H9 (cell line): ENCODE results near the gene SMC2. TPM values are rescaled to one million over a fixed set of nuclear protein-coding genes. Genes with fewer than 3 reads are reported as not detected.

ENCODE experiments used
- DNase-seq: peaks from one replicate; pipeline ENCODE4 v3.0.0-alpha.2; 2017
- H2AFZ ChIP-seq: one replicate; pipeline ENCODE4 v1.6.1; 2013; ENCODE audit warnings: mild to moderate bottlenecking, low read length, control low read depth, moderate library complexity
- H2AK5ac ChIP-seq: 2 replicates; pipeline ENCODE4 v1.6.1; 2013; ENCODE audit warnings: low read length, control low read depth, mixed read lengths; ENCODE audit not compliant: insufficient read length
- H2BK120ac ChIP-seq: one replicate; pipeline ENCODE4 v1.6.1; 2013; ENCODE audit warnings: low read depth, mild to moderate bottlenecking, low read length, control low read depth, inconsistent platforms; ENCODE audit not compliant: poor library complexity, severe bottlenecking
- H2BK12ac ChIP-seq: 2 replicates; pipeline ENCODE4 v1.6.1; 2013; ENCODE audit warnings: low read length, control low read depth, mixed read lengths, low read depth; ENCODE audit not compliant: insufficient read length
- H2BK15ac ChIP-seq: 2 replicates; pipeline ENCODE4 v1.6.1; 2013; ENCODE audit warnings: low read depth, low read length, control low read depth
- H2BK20ac ChIP-seq: one replicate; pipeline ENCODE4 v1.6.1; 2013; ENCODE audit warnings: low read depth, mild to moderate bottlenecking, low read length, control low read depth, inconsistent platforms; ENCODE audit not compliant: poor library complexity, severe bottlenecking
- H2BK5ac ChIP-seq: 2 replicates; pipeline ENCODE4 v1.6.1; 2013; ENCODE audit warnings: low read length, control low read depth, mixed read lengths; ENCODE audit not compliant: insufficient read length
- H3K14ac ChIP-seq: 2 replicates; pipeline ENCODE4 v1.6.1; 2013; ENCODE audit warnings: low read length, control low read depth; ENCODE audit not compliant: insufficient read depth
- H3K18ac ChIP-seq: 2 replicates; pipeline ENCODE4 v1.6.1; 2013; ENCODE audit warnings: low read depth, mild to moderate bottlenecking, mixed read lengths, low read length, control low read depth; ENCODE audit not compliant: insufficient read length
- H3K23ac ChIP-seq: 2 replicates; pipeline ENCODE4 v1.6.1; 2013; ENCODE audit warnings: low read length, control low read depth, mixed read lengths, low read depth; ENCODE audit not compliant: insufficient read length
- H3K23me2 ChIP-seq: 2 replicates; pipeline ENCODE4 v1.6.1; 2013; ENCODE audit warnings: low read depth, mild to moderate bottlenecking, mixed read lengths, low read length, control low read depth; ENCODE audit not compliant: insufficient read length, poor library complexity, severe bottlenecking
- H3K27ac ChIP-seq: 2 replicates; pipeline ENCODE4 v1.5.1; 2013; ENCODE audit warnings: low read length, control low read depth, mixed read lengths, low read depth; ENCODE audit not compliant: insufficient read length
- H3K27me3 ChIP-seq: 2 replicates; pipeline ENCODE4 v1.6.1; 2013; ENCODE audit warnings: low read length, control low read depth, inconsistent platforms; ENCODE audit not compliant: insufficient read depth
- H3K4ac ChIP-seq: 2 replicates; pipeline ENCODE4 v1.6.1; 2013; ENCODE audit warnings: low read depth, mild to moderate bottlenecking, control low read depth, inconsistent platforms, low read length, moderate library complexity
- H3K4me1 ChIP-seq: 2 replicates; pipeline ENCODE4 v1.6.1; 2013; ENCODE audit warnings: low read length, control low read depth, inconsistent platforms; ENCODE audit not compliant: insufficient read depth
- H3K4me2 ChIP-seq: 2 replicates; pipeline ENCODE4 v1.6.1; 2013; ENCODE audit warnings: low read length, control low read depth, mixed read lengths; ENCODE audit not compliant: insufficient read length, insufficient read depth
- H3K56ac ChIP-seq: 2 replicates; pipeline ENCODE4 v1.6.1; 2013; ENCODE audit warnings: low read depth, mild to moderate bottlenecking, mixed read lengths, low read length, control low read depth; ENCODE audit not compliant: insufficient read length
- H3K79me1 ChIP-seq: 2 replicates; pipeline ENCODE4 v1.6.1; 2013; ENCODE audit warnings: low read depth, mild to moderate bottlenecking, moderate library complexity, low read length, control low read depth, inconsistent platforms; ENCODE audit not compliant: insufficient read depth, poor library complexity, severe bottlenecking
- H3K79me2 ChIP-seq: 2 replicates; pipeline ENCODE4 v1.6.1; 2013; ENCODE audit warnings: low read length, control low read depth, inconsistent platforms; ENCODE audit not compliant: insufficient read depth
- H3K9ac ChIP-seq: 2 replicates; pipeline ENCODE4 v1.6.1; 2013; ENCODE audit warnings: low read length, control low read depth, mixed read lengths; ENCODE audit not compliant: insufficient read length; ENCODE audit errors: extremely low read depth
- H3K9me3 ChIP-seq: one replicate; pipeline ENCODE4 v1.6.1; 2013; ENCODE audit warnings: low read depth, low read length, inconsistent platforms; ENCODE audit not compliant: control insufficient read depth
- H3T11ph ChIP-seq: one replicate; pipeline ENCODE4 v1.6.1; 2013; ENCODE audit warnings: mild to moderate bottlenecking, low read length, control low read depth, inconsistent platforms
- H4K20me1 ChIP-seq: one replicate; pipeline ENCODE4 v1.6.1; 2013; ENCODE audit not compliant: control insufficient read depth, insufficient read length, insufficient read depth
- H4K5ac ChIP-seq: 2 replicates; pipeline ENCODE4 v1.6.1; 2013; ENCODE audit warnings: low read depth, mild to moderate bottlenecking, mixed read lengths, low read length, control low read depth; ENCODE audit not compliant: insufficient read length
- H4K8ac ChIP-seq: replicated peaks from 2 replicates; pipeline ENCODE4 v1.6.1; 2013; ENCODE audit warnings: low read length, control low read depth, mixed read lengths, low read depth; ENCODE audit not compliant: insufficient read length
- H4K91ac ChIP-seq: 2 replicates; pipeline ENCODE4 v1.6.1; 2013; ENCODE audit warnings: low read depth, mild to moderate bottlenecking, moderate library complexity, mixed read lengths, low read length, control low read depth; ENCODE audit not compliant: insufficient read length
- H3K27ac Mint-ChIP-seq, 3 experiments: 2 replicates in 2 of 3; 3 replicates in 1 of 3; pipeline ENCODE4 v1.8.0; 2020 to 2021; ENCODE audit warnings: mixed read lengths in 3 of 3, mild to moderate bottlenecking in 1 of 3, moderate library complexity in 1 of 3
- H3K27me3 Mint-ChIP-seq: 2 replicates; pipeline ENCODE4 v1.8.0; 2021; ENCODE audit warnings: low read depth, mild to moderate bottlenecking, moderate library complexity, mixed read lengths
- H3K36me3 Mint-ChIP-seq, 3 experiments: 2 replicates in 2 of 3; 3 replicates in 1 of 3; pipeline ENCODE4 v1.8.0; 2020 to 2021; ENCODE audit warnings: low read depth in 3 of 3, mixed read lengths in 3 of 3; ENCODE audit not compliant: insufficient read depth in 1 of 3
- H3K4me1 Mint-ChIP-seq, 2 experiments: 2 replicates each; pipeline ENCODE4 v1.8.0; 2020; ENCODE audit warnings: mixed read lengths in 2 of 2
- H3K4me3 Mint-ChIP-seq, 2 experiments: 2 replicates in 1 of 2; 3 replicates in 1 of 2; pipeline ENCODE4 v1.8.0; 2020 to 2021; ENCODE audit warnings: mild to moderate bottlenecking in 2 of 2, mixed read lengths in 2 of 2, moderate library complexity in 1 of 2
- H3K9me3 Mint-ChIP-seq, 2 experiments: 2 replicates in 1 of 2; 3 replicates in 1 of 2; pipeline ENCODE4 v1.8.0; 2020; ENCODE audit warnings: mild to moderate bottlenecking in 2 of 2, mixed read lengths in 2 of 2, moderate library complexity in 1 of 2
- CTCF ChIP-seq: fragments of 200-600 bp; sonication (generic); conservative IDR thresholded peaks from 3 replicates; pipeline ENCODE4 v1.8.0; 2021; ENCODE audit warnings: antibody characterized with exemption, mild to moderate bottlenecking
- WGBS: extraction: QIAGEN DNeasy Blood & Tissue Kit; methylation state at CpG from one replicate; pipeline ENCODE4 v1.1.7; 2013; ENCODE audit warnings: missing lambda C conversion rate, low lambda C conversion rate, mixed read lengths; ENCODE audit not compliant: insufficient read length; ENCODE audit errors: extremely low coverage; 5-methylcytosine and 5-hydroxymethylcytosine counted together
- total RNA-seq: library from RNA; stranded (reverse); gene quantifications from 2 replicates; pipeline ENCODE4 v1.2.1, GENCODE V29; 2021

Gene SMC2
- total RNA-seq, 1 experiment from 2014 or later, result 47.0 TPM

GRCh38 chr9:104143550-104143910, 49.4 kb downstream of the SMC2 start:
- Histone ChIP-seq H3K79me1 (no peaks in the 10 kb centered on the region), H3K4me1 (no peaks in the 10 kb centered on the region), H3K56ac (no peak overlapping the region), H2BK120ac (no peak overlapping the region), H3K79me2 (no peaks in the 10 kb centered on the region), H2BK12ac (no peak overlapping the region), H3K4me2 (no peak overlapping the region), H3K4ac (no peak overlapping the region), H3K9ac (no peak overlapping the region), H2BK15ac (no peak overlapping the region), H3K23ac (no peak overlapping the region), H3K9me3 (no peaks in the 10 kb centered on the region), H4K8ac (no peak overlapping the region), H3T11ph (no peak overlapping the region), H2BK20ac (no peak overlapping the region), H3K18ac (no peak overlapping the region), H2BK5ac (no peak overlapping the region), H3K23me2 (no peaks in the 10 kb centered on the region), H2AK5ac (no peak overlapping the region), H3K14ac (no peak overlapping the region), H4K91ac (no peak overlapping the region), H4K20me1 (no peaks in the 10 kb centered on the region), H3K27ac (no peak overlapping the region), H4K5ac (no peak overlapping the region), H3K27me3 (no peaks in the 10 kb centered on the region), H2AFZ (no peak overlapping the region)
- no peak for TF ChIP-seq CTCF
- DNase-seq, result no peak
- H3K27ac Mint-ChIP-seq, result no peak overlapping the region
- WGBS, result no CpG with 5 or more reads among the region's 3 CpGs
- no peaks in the 10 kb centered on the region for H3K4me1 Mint-ChIP-seq
- H3K4me3 Mint-ChIP-seq, result no peak overlapping the region
- no peaks in the 10 kb centered on the region for H3K27me3 Mint-ChIP-seq
- H3K36me3 Mint-ChIP-seq, result peaks cover 6 to 28% (median 26%) of the 10 kb centered on the region in 3 experiments; a peak in 5 of 7 replicates
- no peaks in the 10 kb centered on the region for H3K9me3 Mint-ChIP-seq
